ENCODE data around the gene RPN1.
"Not testable (repeated sequence)": the region's sequence is repeated elsewhere in the genome, so short reads cannot be mapped to it uniquely, and the experiment has no call there.

The RPN1 gene

DNA sequence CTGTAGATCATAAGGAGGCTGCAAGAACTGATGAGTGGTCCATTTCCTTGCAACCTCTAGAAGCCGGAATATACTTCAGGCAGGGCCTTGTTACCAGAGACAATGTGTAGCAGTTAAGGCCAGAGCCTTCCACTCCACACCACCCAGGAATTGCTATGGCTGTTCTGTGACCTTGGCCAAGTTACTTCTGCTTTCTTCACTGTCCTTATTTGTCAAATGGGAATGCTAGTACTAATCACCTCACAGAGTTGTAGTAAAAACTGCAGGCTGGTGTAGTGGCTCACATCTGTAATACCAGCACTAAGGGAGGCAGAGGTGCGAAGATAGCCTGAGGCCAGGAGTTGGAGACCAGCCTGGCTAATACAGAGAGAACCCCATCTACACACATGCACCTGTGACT lies 28.7 kb upstream of the RPN1 start:
- no peak overlapping the region for H3K4me3 ChIP-seq
- peaks cover 0 to 6% (median 2%) of the 10 kb centered on the region in 4 donors for H3K4me1 ChIP-seq
- H3K9me3 ChIP-seq, result no peaks in the 10 kb centered on the region
- no peak for DNase-seq
- no peaks in the 10 kb centered on the region for H3K27me3 ChIP-seq
- intact Hi-C loops (cut with DNase I; ENCODE audit: low total_unique reads), result no loop called here
- H3K27ac ChIP-seq, result no peak overlapping the region
- H3K36me3 ChIP-seq, result no peaks in the 10 kb centered on the region
- TF ChIP-seq, protein P1, sequence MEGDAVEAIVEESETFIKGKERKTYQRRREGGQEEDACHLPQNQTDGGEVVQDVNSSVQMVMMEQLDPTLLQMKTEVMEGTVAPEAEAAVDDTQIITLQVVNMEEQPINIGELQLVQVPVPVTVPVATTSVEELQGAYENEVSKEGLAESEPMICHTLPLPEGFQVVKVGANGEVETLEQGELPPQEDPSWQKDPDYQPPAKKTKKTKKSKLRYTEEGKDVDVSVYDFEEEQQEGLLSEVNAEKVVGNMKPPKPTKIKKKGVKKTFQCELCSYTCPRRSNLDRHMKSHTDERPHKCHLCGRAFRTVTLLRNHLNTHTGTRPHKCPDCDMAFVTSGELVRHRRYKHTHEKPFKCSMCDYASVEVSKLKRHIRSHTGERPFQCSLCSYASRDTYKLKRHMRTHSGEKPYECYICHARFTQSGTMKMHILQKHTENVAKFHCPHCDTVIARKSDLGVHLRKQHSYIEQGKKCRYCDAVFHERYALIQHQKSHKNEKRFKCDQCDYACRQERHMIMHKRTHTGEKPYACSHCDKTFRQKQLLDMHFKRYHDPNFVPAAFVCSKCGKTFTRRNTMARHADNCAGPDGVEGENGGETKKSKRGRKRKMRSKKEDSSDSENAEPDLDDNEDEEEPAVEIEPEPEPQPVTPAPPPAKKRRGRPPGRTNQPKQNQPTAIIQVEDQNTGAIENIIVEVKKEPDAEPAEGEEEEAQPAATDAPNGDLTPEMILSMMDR (IDR thresholded peaks at IDR 0.05), result no peak

DNA sequence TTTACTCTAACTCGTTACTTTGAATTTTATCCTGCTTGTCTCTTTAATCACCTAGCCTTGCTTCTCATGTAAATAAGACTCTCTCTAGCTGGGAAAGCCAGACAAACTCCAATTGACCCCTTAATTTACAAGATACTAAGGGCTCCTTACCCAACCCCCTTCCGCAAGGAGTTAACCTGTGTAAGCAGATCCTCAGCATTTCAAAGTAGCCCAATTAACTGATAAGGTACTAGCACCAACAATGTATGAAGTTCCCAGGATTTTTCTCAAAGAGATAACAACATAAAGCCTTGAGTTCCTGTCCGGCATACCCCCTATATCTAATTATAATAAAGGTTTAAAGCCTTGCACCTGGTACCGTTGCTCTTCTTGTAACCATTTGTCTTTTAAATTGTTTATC lies 25.2 kb upstream of the RPN1 start:
- H3K27ac ChIP-seq; H3K27me3 ChIP-seq; H3K4me1 ChIP-seq; H3K9me3 ChIP-seq; H3K36me3 ChIP-seq; intact Hi-C loops (cut with DNase I; ENCODE audit: low total_unique reads); H3K4me3 ChIP-seq; DNase-seq: not testable (repeated sequence)

DNA sequence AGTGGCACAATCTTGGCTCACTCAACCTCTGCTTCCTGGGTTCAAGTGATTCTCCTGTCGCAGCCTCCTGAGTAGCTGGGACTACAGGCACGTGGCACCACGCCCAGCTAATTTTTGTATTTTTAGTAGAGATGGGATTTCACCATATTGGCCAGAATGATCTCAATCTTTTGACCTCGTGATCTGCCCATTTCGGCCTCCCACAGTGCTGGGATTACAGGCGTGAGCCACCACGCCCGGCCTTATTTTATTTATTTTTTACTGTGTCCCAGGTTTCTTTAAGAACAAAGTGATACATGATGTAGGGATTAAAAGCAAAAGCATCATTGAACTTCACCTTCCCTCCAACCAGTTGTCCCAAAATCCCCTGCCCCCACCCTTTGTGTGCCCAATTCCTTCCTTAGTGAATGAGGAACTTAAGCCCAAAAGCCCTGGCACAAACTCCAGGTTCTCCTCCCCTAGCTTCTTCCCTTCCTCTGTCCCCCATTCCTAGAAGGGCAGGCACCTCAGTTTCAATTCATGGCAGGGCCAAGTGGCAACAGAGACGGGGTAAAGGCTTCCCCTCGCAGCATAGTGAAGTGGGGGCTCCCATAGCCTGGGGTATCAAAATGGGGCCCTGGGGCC lies 23.7 kb upstream of the RPN1 start:
- H3K4me1 ChIP-seq, result no peaks in the 10 kb centered on the region
- H3K4me3 ChIP-seq, result no peak overlapping the region
- no peak overlapping the region for H3K27ac ChIP-seq
- intact Hi-C loops (cut with DNase I; ENCODE audit: low total_unique reads), result no loop called here
- H3K36me3 ChIP-seq, result no peaks in the 10 kb centered on the region
- TF ChIP-seq, protein P1 (IDR thresholded peaks at IDR 0.05), result no peak
- no peaks in the 10 kb centered on the region for H3K27me3 ChIP-seq
- H3K9me3 ChIP-seq, result no peaks in the 10 kb centered on the region
- DNase-seq, result no peak

DNA sequence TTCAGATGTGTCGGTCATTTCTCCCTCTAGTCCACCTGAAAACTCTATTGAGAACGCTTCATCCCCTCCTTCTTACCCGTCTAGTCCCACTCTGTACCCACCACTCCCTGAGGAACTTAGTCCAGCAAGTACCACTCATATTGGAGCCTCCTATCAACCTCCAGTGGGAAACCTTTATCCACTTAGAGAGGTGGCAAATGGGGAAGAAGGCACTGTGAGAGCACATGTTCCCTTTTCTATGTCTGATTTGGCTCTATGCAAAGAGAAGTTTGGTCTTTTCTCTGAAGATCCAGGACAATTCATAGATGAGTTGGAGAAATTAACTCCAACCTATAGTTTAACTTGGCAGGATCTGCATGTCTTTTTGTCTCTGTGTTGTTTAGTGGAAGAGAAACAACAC lies 17.0 kb upstream of the RPN1 start:
- Histone ChIP-seq H3K27me3 (no peaks in the 10 kb centered on the region), H3K27ac (no peak overlapping the region), H3K4me1 (no peaks in the 10 kb centered on the region), H3K36me3 (no peaks in the 10 kb centered on the region), H3K9me3 (no peaks in the 10 kb centered on the region), H3K4me3 (no peak overlapping the region)
- intact Hi-C loops (cut with DNase I; ENCODE audit: low total_unique reads), result no loop called here
- no peak for DNase-seq
- TF ChIP-seq, protein P1 (IDR thresholded peaks at IDR 0.05), result no peak

DNA sequence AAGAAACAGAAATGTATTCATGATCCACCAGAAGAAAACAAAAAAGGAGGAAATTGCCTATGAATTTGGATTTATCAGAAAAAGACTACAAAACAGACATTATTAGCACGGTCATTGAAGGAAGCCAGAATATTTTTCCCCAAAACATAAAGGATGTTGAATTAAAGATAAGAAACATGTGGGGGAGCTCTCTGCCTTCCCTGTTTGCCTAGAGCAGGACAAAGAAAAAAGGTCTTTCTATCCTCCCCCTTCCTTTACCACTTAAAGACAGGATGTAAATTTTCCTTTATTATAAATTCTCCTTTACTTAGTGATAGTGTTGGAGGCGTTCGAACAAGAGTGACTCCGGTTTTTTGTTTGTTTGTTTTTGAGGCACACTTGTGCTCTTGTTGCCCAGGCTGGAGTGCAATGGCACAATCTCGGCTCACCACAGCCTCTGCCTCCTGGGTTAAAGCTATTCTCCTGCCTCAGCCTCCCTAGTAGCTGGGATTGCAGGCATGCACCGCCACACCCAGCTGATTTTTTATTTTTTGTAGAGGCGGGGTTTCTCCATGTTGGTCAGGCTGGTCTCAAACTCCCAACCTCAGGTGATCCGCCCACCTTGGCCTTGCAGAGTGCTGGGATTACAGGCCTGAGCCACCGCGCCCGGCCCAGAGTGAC lies 14.9 kb upstream of the RPN1 start:
- H3K9me3 ChIP-seq, result no peaks in the 10 kb centered on the region
- no peak overlapping the region for H3K4me3 ChIP-seq
- no peaks in the 10 kb centered on the region for H3K27me3 ChIP-seq
- intact Hi-C loops (cut with DNase I; ENCODE audit: low total_unique reads), result no loop called here
- no peak overlapping the region for H3K27ac ChIP-seq
- no peak for DNase-seq
- H3K36me3 ChIP-seq, result no peaks in the 10 kb centered on the region
- H3K4me1 ChIP-seq, result no peaks in the 10 kb centered on the region
- TF ChIP-seq, protein P1 (IDR thresholded peaks at IDR 0.05), result no peak

DNA sequence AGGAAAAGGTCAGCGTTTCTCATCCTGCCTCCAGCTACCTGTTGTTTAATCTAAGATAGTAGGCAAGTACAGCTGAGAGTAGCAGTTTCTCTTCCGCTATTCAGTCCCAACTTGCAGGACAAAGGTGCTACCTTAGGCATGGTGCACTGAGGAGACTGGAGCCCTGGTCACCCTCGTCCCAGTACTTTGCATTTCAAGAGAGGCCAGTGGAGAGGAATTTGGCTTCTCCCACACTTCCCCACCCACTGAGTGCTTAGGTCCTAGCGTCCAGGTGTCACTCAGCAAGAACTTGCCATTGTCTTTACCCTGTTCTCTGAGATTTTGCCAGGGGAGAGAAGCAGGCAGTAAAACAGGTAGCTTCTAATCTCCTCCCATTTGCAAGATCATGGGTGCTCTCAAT lies 12.5 kb upstream of the RPN1 start:
- intact Hi-C loops (cut with DNase I; ENCODE audit: low total_unique reads), result no loop called here
- TF ChIP-seq, protein P1 (IDR thresholded peaks at IDR 0.05), result no peak
- DNase-seq, result no peak
- H3K36me3 ChIP-seq, result no peaks in the 10 kb centered on the region
- H3K4me1 ChIP-seq, result no peaks in the 10 kb centered on the region
- no peaks in the 10 kb centered on the region for H3K27me3 ChIP-seq
- H3K4me3 ChIP-seq, result no peak overlapping the region
- no peak overlapping the region for H3K27ac ChIP-seq
- no peaks in the 10 kb centered on the region for H3K9me3 ChIP-seq

Measured in tibial artery (tissue), 4 donors.